GM12872 (cell line): ENCODE results near the gene CAMKV.

Experiments
- CTCF ChIP-seq: IDR thresholded peaks from 3 replicates; pipeline ENCODE4 v1.5.1; 2011; ENCODE audit warnings: low read depth, mild to moderate bottlenecking, low read length, moderate library complexity; ENCODE audit not compliant: insufficient read depth

The CAMKV gene

GRCh38 chr3:49880581-49881315, 11.0 kb upstream of the CAMKV start:
- no peak for TF ChIP-seq CTCF

- TF ChIP-seq CTCF = no peak
Measured at GRCh38 chr3:49879721-49880120, 10.0 kb upstream of the CAMKV start.

- no peak for TF ChIP-seq CTCF
Measured at GRCh38 chr3:49878686-49879085, 9.0 kb upstream of the CAMKV start.

- TF ChIP-seq CTCF = no peak
Measured at GRCh38 chr3:49877716-49878115, 8.0 kb upstream of the CAMKV start.

- no peak for TF ChIP-seq CTCF
Measured at GRCh38 chr3:49876567-49876966, 6.9 kb upstream of the CAMKV start.

GRCh38 chr3:49873623-49874022, 3.9 kb upstream of the CAMKV start:
- TF ChIP-seq CTCF = no peak

- no peak for TF ChIP-seq CTCF
Measured at GRCh38 chr3:49872801-49873281, 3.1 kb upstream of the CAMKV start.
